OCI-LY7 (cell line): ENCODE data around the gene OTOG. TPM values are rescaled to one million over a fixed set of nuclear protein-coding genes. Genes with fewer than 3 reads are reported as not detected.
A peak's percentile ranks its signal among the peaks of the same experiment; 100 is the strongest.

Experiments used
- BruUV-seq: library from RNA; stranded (reverse); fragments of 400-500 nt; replicated peaks from 2 replicates; lab custom pipeline; 2021; lab: Mats Ljungman, UMichigan
- CTCF ChIA-PET: fragments of 300-600 bp; sonication (Branson Sonifier 250); formaldehyde crosslinking; loops from one replicate; lab custom pipeline; 2022; ENCODE audit warnings: antibody characterized with exemption; ENCODE audit not compliant: unreplicated experiment; lab: Charles Lee
- POLR2A ChIA-PET: fragments of 300-600 bp; sonication (Branson Sonifier 250); formaldehyde crosslinking; loops from one replicate; lab custom pipeline; 2022; ENCODE audit warnings: antibody characterized with exemption; lab: Charles Lee
- DNase-seq: peaks from one replicate; pipeline ENCODE4 v3.0.0-alpha.2; 2015; ENCODE audit warnings: low spot score
- H2AFZ ChIP-seq: fragments of 200-600 bp; sonication (generic), shearing (Covaris generic); 2 replicates; pipeline ENCODE4 v1.6.1; 2014; ENCODE audit warnings: mild to moderate bottlenecking, antibody characterized with exemption, low read length, moderate library complexity
- H3K27ac ChIP-seq: fragments of 200-600 bp; sonication (generic); 2 replicates; pipeline ENCODE4 v1.5.1; 2014; ENCODE audit warnings: mixed run types, low read depth, mild to moderate bottlenecking, moderate library complexity, low read length, inconsistent platforms; ENCODE audit not compliant: poor library complexity, severe bottlenecking
- H3K36me3 ChIP-seq: fragments of 200-600 bp; sonication (generic); 2 replicates; pipeline ENCODE4 v1.6.1; 2014; ENCODE audit warnings: mild to moderate bottlenecking, antibody characterized with exemption, low read length, moderate library complexity, mixed read lengths; ENCODE audit not compliant: insufficient read depth
- H3K4me1 ChIP-seq: fragments of 200-600 bp; sonication (generic); 2 replicates; pipeline ENCODE4 v1.5.1; 2014; ENCODE audit warnings: mild to moderate bottlenecking, low read length; ENCODE audit not compliant: insufficient read depth, poor library complexity, severe bottlenecking
- H3K4me2 ChIP-seq: fragments of 200-600 bp; sonication (generic); 2 replicates; pipeline ENCODE4 v1.6.1; 2014; ENCODE audit warnings: mild to moderate bottlenecking, low read length
- H3K4me3 ChIP-seq: fragments of 200-600 bp; sonication (generic); 2 replicates; pipeline ENCODE4 v1.5.1; 2014; ENCODE audit warnings: mild to moderate bottlenecking, low read depth, low read length; ENCODE audit not compliant: poor library complexity, severe bottlenecking
- H3K79me2 ChIP-seq: fragments of 200-600 bp; sonication (generic); 2 replicates; pipeline ENCODE4 v1.6.1; 2016; ENCODE audit warnings: low read depth, mild to moderate bottlenecking, low read length, moderate library complexity, mixed read lengths; ENCODE audit not compliant: insufficient read depth
- H3K9me2 ChIP-seq: fragments of 200-600 bp; sonication (generic); 2 replicates; pipeline ENCODE4 v1.6.1; 2016; ENCODE audit warnings: mild to moderate bottlenecking, low read length, mixed read lengths; ENCODE audit not compliant: insufficient read depth
- H3K9me3 ChIP-seq: fragments of 200-600 bp; sonication (generic); 2 replicates; pipeline ENCODE4 v1.6.1; 2014; ENCODE audit warnings: mild to moderate bottlenecking, mixed run types, low read length, mixed read lengths
- H4K20me1 ChIP-seq: fragments of 200-600 bp; sonication (generic); 2 replicates; pipeline ENCODE4 v1.6.1; 2014; ENCODE audit warnings: mild to moderate bottlenecking, antibody characterized with exemption, low read length, moderate library complexity, mixed read lengths; ENCODE audit not compliant: insufficient read depth
- CTCF ChIP-seq: fragments of 200-600 bp; sonication (generic); conservative IDR thresholded peaks from 2 replicates; pipeline ENCODE4 v1.5.1; 2014; ENCODE audit warnings: mild to moderate bottlenecking, antibody characterized with exemption, low read length, moderate library complexity, mixed read lengths
- EZH2phosphoT487 ChIP-seq: fragments of 200-600 bp; sonication (generic); IDR thresholded peaks from 2 replicates; pipeline ENCODE4 v1.6.1; 2018; ENCODE audit warnings: low read depth, borderline replicate concordance, mild to moderate bottlenecking, mixed run types, antibody characterized with exemption, low read length, moderate library complexity, mixed read lengths
- intact Hi-C: fragments of 100-400 bp; cut with micrococcal nuclease; formaldehyde crosslinking; loops from one replicate; pipeline ENCODE4 v1.10.0; 2022; ENCODE audit not compliant: unreplicated experiment
- total RNA-seq, 2 experiments: library from RNA; depleted of rRNA in 1 of 2; stranded (reverse); fragments of >200 nt in 1 of 2; shearing (Covaris generic) in 1 of 2; gene quantifications; 2 replicates each; pipeline ENCODE4 v1.2.3, GENCODE V29; 2014 to 2022

OTOG gene
- total RNA-seq, 2 experiments from 2014 or later: not detected

- no peak for TF ChIP-seq CTCF
- no peak for TF ChIP-seq EZH2phosphoT487
- Histone ChIP-seq H3K27ac (no peak overlapping the region), H3K9me2 (no peaks in the 10 kb centered on the region), H3K4me1 (no peaks in the 10 kb centered on the region), H3K4me2 (no peak overlapping the region), H2AFZ (no peak overlapping the region), H3K36me3 (no peaks in the 10 kb centered on the region), H3K4me3 (no peak overlapping the region), H4K20me1 (no peaks in the 10 kb centered on the region), H3K9me3 (no peaks in the 10 kb centered on the region), H3K79me2 (no peaks in the 10 kb centered on the region)
- CTCF ChIA-PET: interaction anchor here (0.6 kb wide), 1 partner anchor 109 kb away, joined by 3 read pairs; no protein-coding TSS in a partner anchor
- POLR2A ChIA-PET: no interaction called here
- intact Hi-C loops: no loop called here
- DNase-seq: no peak
- no TSS peak for BruUV-seq
Measured at GRCh38 chr11:17563231-17563646, 16.2 kb downstream of the OTOG start.

DNA sequence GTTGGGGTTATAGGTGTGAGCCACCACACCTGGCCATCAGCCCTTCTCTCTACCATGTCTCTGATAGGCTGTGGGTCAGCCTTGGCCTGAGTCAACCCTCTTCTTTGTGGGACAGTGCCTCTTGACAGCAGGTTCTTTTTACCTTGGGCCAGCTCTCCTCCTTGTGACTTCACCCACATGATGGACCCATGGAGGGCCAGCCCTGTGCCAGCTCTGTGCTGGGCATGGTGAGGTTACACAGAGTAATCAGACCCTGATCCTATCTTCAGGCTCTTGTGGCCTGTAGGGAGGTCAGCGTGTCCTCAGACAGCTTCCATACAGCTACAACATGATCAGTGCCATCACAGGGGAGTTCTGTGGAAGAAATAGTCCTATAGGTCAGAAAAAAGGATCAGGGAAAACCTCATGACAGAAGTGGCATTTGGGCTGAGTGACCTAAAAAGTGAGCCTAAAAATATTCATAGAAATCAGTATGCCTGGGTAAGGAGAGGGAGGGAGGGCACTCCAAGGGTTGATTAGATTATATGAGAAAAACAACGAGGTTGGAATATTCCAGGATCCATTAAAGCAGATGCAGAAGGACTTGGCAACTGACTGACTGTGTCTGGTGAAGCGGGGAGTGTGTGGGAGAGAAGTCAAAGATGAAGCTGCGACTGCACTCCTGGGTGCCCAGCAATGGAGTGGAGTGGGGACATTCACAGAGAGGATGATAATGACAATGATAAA is 17.1 kb downstream of the OTOG start:
- intact Hi-C loops: no loop called here
- ChIA-PET POLR2A (no interaction called here), CTCF (no interaction called here)
- no peak for DNase-seq
- Histone ChIP-seq H2AFZ (no peak overlapping the region), H3K36me3 (no peaks in the 10 kb centered on the region), H3K9me2 (no peaks in the 10 kb centered on the region), H3K4me3 (no peak overlapping the region), H3K4me2 (no peak overlapping the region), H3K79me2 (no peaks in the 10 kb centered on the region), H4K20me1 (no peaks in the 10 kb centered on the region), H3K9me3 (no peaks in the 10 kb centered on the region), H3K4me1 (no peaks in the 10 kb centered on the region), H3K27ac (no peak overlapping the region)
- no peak for TF ChIP-seq CTCF
- BruUV-seq: no TSS peak

GRCh38 chr11:17564687-17565042 is 17.6 kb downstream of the OTOG start:
- H3K4me2 ChIP-seq: no peak overlapping the region
- no peak overlapping the region for H2AFZ ChIP-seq
- H3K9me2 ChIP-seq: no peaks in the 10 kb centered on the region
- no peak for DNase-seq
- POLR2A ChIA-PET: no interaction called here
- TF ChIP-seq CTCF: peak; percentile 68
- TF ChIP-seq EZH2phosphoT487: no peak
- no peaks in the 10 kb centered on the region for H4K20me1 ChIP-seq
- CTCF ChIA-PET: no interaction called here
- H3K4me1 ChIP-seq: no peaks in the 10 kb centered on the region
- no TSS peak for BruUV-seq
- no peaks in the 10 kb centered on the region for H3K36me3 ChIP-seq
- intact Hi-C loops: no loop called here
- no peak overlapping the region for H3K27ac ChIP-seq
- no peaks in the 10 kb centered on the region for H3K79me2 ChIP-seq
- H3K4me3 ChIP-seq: no peak overlapping the region
- H3K9me3 ChIP-seq: no peaks in the 10 kb centered on the region
